Mucosa of descending colon (tissue), 3 donors: ENCODE measurements around the gene DDAH1. TPM values are rescaled to one million over a fixed set of nuclear protein-coding genes. Genes with fewer than 3 reads are reported as not detected.
A peak's percentile ranks its signal among the peaks of the same experiment; 100 is the strongest.

Experiments
- ATAC-seq: fragments of 200-7000 bp; cut with Tn5 transposase; one replicate; pipeline ENCODE4 v1.9.1; 2020; ENCODE audit warnings: mild to moderate bottlenecking, moderate library complexity
- DNase-seq, 3 donors: peaks; one replicate each; pipeline ENCODE4 v3.0.0-alpha.2; 2020
- H3K36me3 ChIP-seq: fragments of 200-600 bp; one replicate; pipeline ENCODE4 v1.8.0; 2021; ENCODE audit warnings: low read depth, mild to moderate bottlenecking
- H3K4me1 ChIP-seq: fragments of 200-600 bp; one replicate; pipeline ENCODE4 v1.8.0; 2021; ENCODE audit warnings: low read depth, mild to moderate bottlenecking
- H3K4me3 ChIP-seq: fragments of 200-600 bp; one replicate; pipeline ENCODE4 v1.8.0; 2021; ENCODE audit warnings: mild to moderate bottlenecking
- H3K9me3 ChIP-seq: fragments of 200-600 bp; one replicate; pipeline ENCODE4 v1.8.0; 2021; ENCODE audit warnings: mild to moderate bottlenecking
- intact Hi-C, 2 donors: fragments of 100-400 bp; cut with DNase I in 1 of 2; cut with micrococcal nuclease in 1 of 2; formaldehyde crosslinking; loops; one replicate each; pipeline versions ENCODE4 v1.11.0 to v1.11.1; 2022; cut with DNase I, micrococcal nuclease
- total RNA-seq, 3 donors: library from RNA; stranded (reverse); fragmentation: NEBNext Ultra II Directional in 2 of 3; extraction: Animal tissue kit (Norgen Biotek cat#: 25700) in 2 of 3; gene quantifications; one replicate each; pipeline versions ENCODE4 v1.2.1 to v1.2.4, GENCODE V29; 2021 to 2023
- TF ChIP-seq, protein P1 (sequence below): fragments of 200-600 bp; IDR thresholded peaks from one replicate; pipeline ENCODE4 v1.8.0; 2022; ENCODE audit warnings: antibody characterized with exemption, mild to moderate bottlenecking
- donor health status: DM: no; HTN: no; CAD: no; lungs with moderate emphysema.
- donor health status: DM: no; HTN: no; CAD: no.
- donor health status: DM: no; HTN: yes; CAD: no.

DDAH1 gene
- total RNA-seq, 3 donors from 2014 or later: 45.9 to 86.3 (median 74.1) TPM

DNA sequence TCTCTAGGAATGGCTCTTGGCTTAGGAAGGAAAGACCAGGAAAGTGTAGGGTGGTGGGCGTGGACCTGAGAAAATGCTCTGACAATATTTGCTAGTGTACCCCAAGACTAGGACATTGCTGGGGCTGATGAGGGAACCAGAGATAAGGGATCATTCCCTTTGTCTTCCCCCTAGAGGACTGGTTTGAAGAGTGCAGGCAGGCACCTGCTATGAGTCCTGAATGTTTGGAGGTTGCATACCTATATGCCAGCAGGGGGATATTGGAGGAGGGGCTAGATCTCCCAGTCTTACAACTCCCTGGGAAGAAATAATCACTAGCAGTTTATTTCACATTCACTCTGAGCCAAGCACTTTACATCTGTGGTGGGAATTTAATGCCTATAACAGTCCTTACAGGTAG is 182.5 kb downstream of the DDAH1 start:
- TF ChIP-seq, protein P1, sequence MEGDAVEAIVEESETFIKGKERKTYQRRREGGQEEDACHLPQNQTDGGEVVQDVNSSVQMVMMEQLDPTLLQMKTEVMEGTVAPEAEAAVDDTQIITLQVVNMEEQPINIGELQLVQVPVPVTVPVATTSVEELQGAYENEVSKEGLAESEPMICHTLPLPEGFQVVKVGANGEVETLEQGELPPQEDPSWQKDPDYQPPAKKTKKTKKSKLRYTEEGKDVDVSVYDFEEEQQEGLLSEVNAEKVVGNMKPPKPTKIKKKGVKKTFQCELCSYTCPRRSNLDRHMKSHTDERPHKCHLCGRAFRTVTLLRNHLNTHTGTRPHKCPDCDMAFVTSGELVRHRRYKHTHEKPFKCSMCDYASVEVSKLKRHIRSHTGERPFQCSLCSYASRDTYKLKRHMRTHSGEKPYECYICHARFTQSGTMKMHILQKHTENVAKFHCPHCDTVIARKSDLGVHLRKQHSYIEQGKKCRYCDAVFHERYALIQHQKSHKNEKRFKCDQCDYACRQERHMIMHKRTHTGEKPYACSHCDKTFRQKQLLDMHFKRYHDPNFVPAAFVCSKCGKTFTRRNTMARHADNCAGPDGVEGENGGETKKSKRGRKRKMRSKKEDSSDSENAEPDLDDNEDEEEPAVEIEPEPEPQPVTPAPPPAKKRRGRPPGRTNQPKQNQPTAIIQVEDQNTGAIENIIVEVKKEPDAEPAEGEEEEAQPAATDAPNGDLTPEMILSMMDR: no peak

DNA sequence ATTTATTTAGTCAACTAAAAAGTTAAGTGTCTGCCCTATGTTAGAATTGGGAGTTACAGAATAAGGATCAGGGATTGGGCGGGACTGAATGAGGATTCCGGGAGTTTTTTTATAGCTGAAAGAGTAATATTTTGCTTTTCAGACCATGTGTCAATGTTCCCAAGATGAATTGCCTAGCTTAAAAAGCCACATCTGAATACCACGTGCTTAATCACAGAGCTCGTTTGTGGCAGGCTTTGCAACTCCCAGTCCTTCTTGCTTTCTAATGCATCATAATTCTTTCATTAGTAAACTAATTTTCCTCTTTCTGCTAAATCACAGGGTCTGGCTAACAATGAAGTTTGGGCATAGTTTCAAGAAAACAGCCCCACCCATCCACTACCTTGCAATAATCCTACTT is 184.3 kb downstream of the DDAH1 start:
- H3K9me3 ChIP-seq: no peaks in the 10 kb centered on the region
- peaks cover 30% of the 10 kb centered on the region for H3K4me1 ChIP-seq
- TF ChIP-seq, protein P1: no peak
- no peak overlapping the region for H3K4me3 ChIP-seq
- ATAC-seq: no peak
- intact Hi-C loops: no loop called here
- H3K36me3 ChIP-seq: no peaks in the 10 kb centered on the region
- no peak for DNase-seq

More for the DNA sequence above, 182.5 kb downstream of the DDAH1 start:
- Histone ChIP-seq H3K4me3 (no peak overlapping the region), H3K4me1 (peaks cover 30% of the 10 kb centered on the region), H3K9me3 (no peaks in the 10 kb centered on the region), H3K36me3 (no peaks in the 10 kb centered on the region)
- ATAC-seq (no peak), DNase-seq (no peak)
- intact Hi-C loops: no loop called here

DNA sequence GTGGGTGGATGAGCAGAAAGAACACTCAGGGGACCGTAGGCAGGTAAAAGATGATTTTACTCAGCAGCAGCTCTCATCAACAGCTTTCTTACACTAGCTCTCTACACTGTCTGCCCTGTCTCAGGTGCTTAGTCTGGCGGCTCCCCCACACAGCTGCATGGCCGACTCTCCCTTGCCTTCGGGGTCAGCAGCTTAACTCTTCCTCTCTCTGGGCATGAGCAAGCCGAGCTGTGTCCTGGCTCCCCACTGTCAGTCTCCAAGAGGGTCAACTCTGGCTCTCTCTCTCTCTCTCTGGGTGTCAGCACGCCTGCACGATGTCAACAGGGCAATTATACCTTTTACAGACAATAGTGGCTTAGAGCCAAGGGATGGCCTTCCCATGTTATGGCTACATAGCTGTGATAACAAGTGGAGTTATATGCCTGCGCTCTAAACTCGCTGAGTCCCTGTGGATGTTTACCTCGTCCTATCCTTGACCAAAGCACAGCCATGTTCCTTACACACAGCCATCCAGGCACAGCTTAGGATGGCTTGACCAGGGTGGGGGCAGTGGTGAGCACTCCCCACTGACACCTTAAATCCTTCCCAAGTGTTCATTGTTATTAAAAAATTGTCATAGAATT is 185.4 kb downstream of the DDAH1 start:
- DNase-seq (peak in 2 of 3 donors; percentile 39 to 54), ATAC-seq (no peak)
- TF ChIP-seq, protein P1: no peak
- peaks cover 38% of the 10 kb centered on the region for H3K4me1 ChIP-seq
- intact Hi-C loops: no loop called here
- H3K9me3 ChIP-seq: no peaks in the 10 kb centered on the region
- H3K4me3 ChIP-seq: no peak overlapping the region
- H3K36me3 ChIP-seq: no peaks in the 10 kb centered on the region

DNA sequence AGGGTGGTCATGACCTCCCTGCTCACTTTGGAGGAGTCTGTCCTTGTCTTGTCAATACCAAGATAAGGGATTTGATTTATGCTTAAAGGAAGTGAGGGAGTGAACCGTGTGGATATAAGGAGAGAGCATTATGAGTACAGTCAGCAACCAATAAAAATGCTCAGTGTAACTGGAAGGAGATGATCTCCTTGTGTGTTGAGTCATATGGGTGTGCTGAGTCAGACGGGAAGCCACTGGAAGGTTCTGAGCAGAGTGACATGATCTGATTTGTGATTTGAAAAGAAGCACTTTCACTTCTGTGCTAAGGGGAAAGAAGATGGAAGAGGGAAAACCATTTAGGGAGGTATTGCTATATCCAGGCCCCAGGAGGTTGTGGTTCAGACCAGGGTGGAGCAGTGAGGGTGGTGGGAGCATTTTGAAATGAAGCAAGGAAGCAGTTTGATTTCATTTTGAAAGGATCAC is 186.1 kb downstream of the DDAH1 start:
- H3K36me3 ChIP-seq: no peaks in the 10 kb centered on the region
- ATAC-seq (peak; percentile 51), DNase-seq (peak in 1 of 3 donors; percentile 82)
- H3K4me3 ChIP-seq: no peak overlapping the region
- H3K4me1 ChIP-seq: peaks cover 43% of the 10 kb centered on the region
- intact Hi-C loops: no loop called here
- H3K9me3 ChIP-seq: no peaks in the 10 kb centered on the region
- TF ChIP-seq, protein P1: no peak

DNA sequence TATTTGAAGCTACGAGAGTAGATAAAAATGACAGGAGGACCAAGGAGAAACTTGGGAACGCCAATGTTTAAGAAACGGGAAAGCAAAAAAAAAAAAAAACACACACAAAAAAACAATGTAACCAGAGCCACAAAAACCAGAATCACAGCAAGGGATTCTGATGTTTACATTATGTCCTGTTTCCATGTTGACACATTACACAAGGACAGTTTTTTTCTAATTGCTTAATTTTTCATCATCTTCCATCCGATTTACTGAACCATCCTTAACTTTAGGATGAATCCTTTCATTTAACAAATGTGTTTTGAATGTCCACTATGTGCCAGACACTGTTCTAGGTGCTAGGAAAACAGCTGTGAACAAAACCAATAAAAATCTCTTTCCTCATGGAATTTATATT is 187.2 kb downstream of the DDAH1 start:
- TF ChIP-seq, protein P1: no peak
- intact Hi-C loops: no loop called here
- no peak for DNase-seq
- H3K4me3 ChIP-seq: no peak overlapping the region
- no peaks in the 10 kb centered on the region for H3K9me3 ChIP-seq
- peaks cover 48% of the 10 kb centered on the region for H3K4me1 ChIP-seq
- H3K36me3 ChIP-seq: no peaks in the 10 kb centered on the region
- ATAC-seq: no peak
